Lower leg skin (tissue), 3 donors: Measurements from ENCODE around the gene EEF1AKMT3.

ENCODE experiments used
- CTCF ChIP-seq, 3 donors: fragments of 450-650 bp; IDR thresholded peaks; one replicate each; pipeline ENCODE4 v1.5.1; 2016; ENCODE audit warnings: antibody characterized with exemption in 3 of 3, mild to moderate bottlenecking in 3 of 3, moderate library complexity in 2 of 3
- POLR2A ChIP-seq, 2 donors: fragments of 450-650 bp; IDR thresholded peaks; one replicate each; pipeline ENCODE4 v1.6.1; 2016 to 2017; ENCODE audit warnings: antibody characterized with exemption in 2 of 2, mild to moderate bottlenecking in 1 of 2, moderate library complexity in 1 of 2

DNA sequence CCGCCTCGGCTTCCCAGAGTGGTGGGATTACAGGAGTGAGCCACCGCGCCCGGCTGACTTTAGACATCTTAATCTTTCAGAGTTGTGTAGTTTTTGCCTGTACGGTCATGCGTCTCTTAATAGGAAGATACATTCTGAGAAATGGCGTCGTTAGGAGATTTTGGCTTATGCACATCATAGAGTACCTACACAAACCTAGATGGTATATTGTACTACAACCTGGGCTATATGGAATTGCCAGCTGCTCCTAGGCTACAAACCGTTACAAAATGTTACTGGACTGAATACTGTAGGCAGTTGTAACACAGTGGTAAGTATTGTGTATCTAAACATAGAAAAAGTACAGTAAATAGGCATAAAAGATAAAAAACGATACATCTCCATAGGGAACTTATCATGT, 11.4 kb downstream of the EEF1AKMT3 start:
- no peak for TF ChIP-seq CTCF (IDR thresholded peaks at IDR 0.05)
- TF ChIP-seq POLR2A (IDR thresholded peaks at IDR 0.05) = no peak
